ENCODE data around the gene ZBTB7C.

DNA sequence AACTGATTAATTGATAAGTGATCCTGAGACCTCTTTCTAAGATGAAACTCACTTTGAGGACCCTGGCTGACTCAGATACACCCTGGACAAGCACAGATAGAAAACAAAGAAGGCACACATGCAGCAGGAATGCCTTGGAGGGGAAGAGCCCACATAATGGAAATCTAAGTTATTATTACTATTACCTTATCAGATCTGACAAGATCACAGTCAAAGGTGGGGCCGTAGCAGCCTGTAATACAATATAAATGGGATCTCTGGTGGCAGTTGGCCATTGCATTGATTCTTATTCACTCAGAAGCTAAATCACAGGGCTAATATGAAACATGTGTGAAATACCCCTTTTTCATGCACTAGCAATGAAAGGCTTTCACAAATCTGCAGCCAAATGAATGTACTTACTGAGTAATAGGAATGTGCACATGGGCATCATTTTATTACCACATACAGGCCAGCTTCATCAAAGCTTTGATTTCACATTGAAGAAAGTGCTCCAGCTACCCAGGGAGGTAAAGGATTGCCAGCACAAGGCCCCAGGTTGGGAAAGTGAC lies 84.0 kb downstream of the ZBTB7C start:
- TF ChIP-seq, protein P1, sequence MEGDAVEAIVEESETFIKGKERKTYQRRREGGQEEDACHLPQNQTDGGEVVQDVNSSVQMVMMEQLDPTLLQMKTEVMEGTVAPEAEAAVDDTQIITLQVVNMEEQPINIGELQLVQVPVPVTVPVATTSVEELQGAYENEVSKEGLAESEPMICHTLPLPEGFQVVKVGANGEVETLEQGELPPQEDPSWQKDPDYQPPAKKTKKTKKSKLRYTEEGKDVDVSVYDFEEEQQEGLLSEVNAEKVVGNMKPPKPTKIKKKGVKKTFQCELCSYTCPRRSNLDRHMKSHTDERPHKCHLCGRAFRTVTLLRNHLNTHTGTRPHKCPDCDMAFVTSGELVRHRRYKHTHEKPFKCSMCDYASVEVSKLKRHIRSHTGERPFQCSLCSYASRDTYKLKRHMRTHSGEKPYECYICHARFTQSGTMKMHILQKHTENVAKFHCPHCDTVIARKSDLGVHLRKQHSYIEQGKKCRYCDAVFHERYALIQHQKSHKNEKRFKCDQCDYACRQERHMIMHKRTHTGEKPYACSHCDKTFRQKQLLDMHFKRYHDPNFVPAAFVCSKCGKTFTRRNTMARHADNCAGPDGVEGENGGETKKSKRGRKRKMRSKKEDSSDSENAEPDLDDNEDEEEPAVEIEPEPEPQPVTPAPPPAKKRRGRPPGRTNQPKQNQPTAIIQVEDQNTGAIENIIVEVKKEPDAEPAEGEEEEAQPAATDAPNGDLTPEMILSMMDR (conservative IDR thresholded peaks at IDR 0.05; ENCODE audit: low read depth, low read length): no peak
- no peak for TF ChIP-seq EZH2 (IDR thresholded peaks at IDR 0.05; ENCODE audit: borderline replicate concordance, low read depth, low read length, poor library complexity, severe bottlenecking)
